Endothelial cell of umbilical vein (primary cell): Measurements from ENCODE around the gene COL18A1. TPM values are rescaled to one million over a fixed set of nuclear protein-coding genes. Genes with fewer than 3 reads are reported as not detected.

ENCODE experiments used
- BruUV-seq: library from RNA; stranded (reverse); fragments of 400-500 nt; replicated peaks from 2 replicates; lab custom pipeline; 2021; lab: Mats Ljungman, UMichigan
- CTCF ChIA-PET: fragments of 300-600, 350-600 bp; sonication (Branson Sonifier 250); formaldehyde crosslinking; loops from one replicate; lab custom pipeline; 2021; ENCODE audit warnings: antibody characterized with exemption, inconsistent platforms; lab: Charles Lee
- POLR2A ChIA-PET: fragments of 300-600, 350-600 bp; sonication (Branson Sonifier 250); formaldehyde crosslinking; loops from one replicate; lab custom pipeline; 2021; ENCODE audit warnings: antibody characterized with exemption, inconsistent platforms; lab: Charles Lee
- DNase-seq: peaks from one replicate; pipeline ENCODE4 v3.0.0-alpha.2; 2011; ENCODE audit warnings: low read depth, low spot score
- FAIRE-seq: peaks from 2 replicates; lab custom pipeline; 2011; peaks lifted over from hg19 to GRCh38; lab: Jason Lieb, UNC
- H2AFZ ChIP-seq: 2 replicates; pipeline ENCODE4 v1.6.0; 2012; ENCODE audit warnings: low read depth, low read length, control low read depth, inconsistent platforms
- H3K27ac ChIP-seq: 2 replicates; pipeline ENCODE4 v1.5.1; 2011; ENCODE audit warnings: low read depth, mild to moderate bottlenecking, control low read depth, low read length, moderate library complexity; ENCODE audit not compliant: insufficient read depth
- H3K27me3 ChIP-seq, 2 experiments: 2 replicates each; pipeline versions ENCODE4 v1.6.0 to v1.6.1; 2011; ENCODE audit warnings: low read length in 2 of 2, mixed read lengths in 1 of 2; ENCODE audit not compliant: control insufficient read depth in 2 of 2, insufficient read depth in 2 of 2
- H3K36me3 ChIP-seq, 2 experiments: 2 replicates in 1 of 2; 3 replicates in 1 of 2; pipeline ENCODE4 v1.5.1; 2011; ENCODE audit warnings: low read length in 2 of 2, mild to moderate bottlenecking in 1 of 2, moderate library complexity in 1 of 2; ENCODE audit not compliant: control insufficient read depth in 2 of 2, insufficient read depth in 2 of 2; ENCODE audit errors: extremely low read depth in 1 of 2
- H3K4me1 ChIP-seq: 3 replicates; pipeline ENCODE4 v1.5.1; 2011; ENCODE audit warnings: mild to moderate bottlenecking, low read length; ENCODE audit not compliant: control insufficient read depth, insufficient read depth; ENCODE audit errors: extremely low read depth
- H3K4me2 ChIP-seq: 2 replicates; pipeline ENCODE4 v1.6.1; 2011; ENCODE audit warnings: low read length, control low read depth, mixed read lengths; ENCODE audit not compliant: insufficient read depth
- H3K4me3 ChIP-seq, 3 experiments: fragments of 200-600 bp in 1 of 3; sonication (generic), shearing (Covaris generic) in 1 of 3; replicated peaks in 1 of 3; 2 replicates each; pipeline ENCODE4 v1.5.1; 2011 to 2016; ENCODE audit warnings: control low read depth in 3 of 3, low read length in 3 of 3, mild to moderate bottlenecking in 2 of 3, inconsistent platforms in 1 of 3, low read depth in 1 of 3, moderate library complexity in 1 of 3; ENCODE audit not compliant: insufficient read depth in 1 of 3
- H3K79me2 ChIP-seq: 2 replicates; pipeline ENCODE4 v1.6.0; 2012; ENCODE audit warnings: low read length, inconsistent platforms; ENCODE audit not compliant: control insufficient read depth, insufficient read depth
- H3K9ac ChIP-seq: replicated peaks from 2 replicates; pipeline ENCODE3; 2011; ENCODE audit warnings: low read length, control low read depth; ENCODE audit not compliant: insufficient read depth; ENCODE audit errors: extremely low read depth
- H3K9me1 ChIP-seq: replicated peaks from 3 replicates; pipeline ENCODE4 v1.6.0; 2011; ENCODE audit warnings: mild to moderate bottlenecking, low read length; ENCODE audit not compliant: control insufficient read depth, insufficient read depth; ENCODE audit errors: extremely low read depth
- H3K9me3 ChIP-seq: replicated peaks from 2 replicates; pipeline ENCODE4 v1.5.1; 2012; ENCODE audit warnings: low read length, inconsistent platforms; ENCODE audit not compliant: control insufficient read depth, insufficient read depth
- H4K20me1 ChIP-seq: replicated peaks from 2 replicates; pipeline ENCODE3; 2011; ENCODE audit warnings: mild to moderate bottlenecking, low read length; ENCODE audit not compliant: control insufficient read depth, insufficient read depth; ENCODE audit errors: extremely low read depth
- EZH2 ChIP-seq: IDR thresholded peaks from 2 replicates; pipeline ENCODE4 v1.6.1; 2012; ENCODE audit warnings: borderline replicate concordance, low read depth, mild to moderate bottlenecking, moderate library complexity, low read length, inconsistent platforms; ENCODE audit not compliant: severe bottlenecking
- FOS ChIP-seq: IDR thresholded peaks from 2 replicates; pipeline ENCODE4 v1.6.1; 2011; ENCODE audit warnings: mild to moderate bottlenecking, low read length, moderate library complexity, borderline replicate concordance; ENCODE audit not compliant: insufficient read depth
- GATA2 ChIP-seq: IDR thresholded peaks from 2 replicates; pipeline ENCODE4 v1.7.0; 2011; ENCODE audit warnings: low read depth, mild to moderate bottlenecking, moderate library complexity, mixed read lengths, low read length; ENCODE audit not compliant: insufficient read length, insufficient read depth
- JUN ChIP-seq: IDR thresholded peaks from 2 replicates; pipeline ENCODE4 v1.6.1; 2011; ENCODE audit warnings: borderline replicate concordance, low read depth; ENCODE audit not compliant: insufficient read length, insufficient read depth
- MYC ChIP-seq: IDR thresholded peaks from one replicate; pipeline ENCODE4 v1.6.1; 2011; ENCODE audit warnings: mild to moderate bottlenecking, low read depth, low read length
- POLR2A ChIP-seq: IDR thresholded peaks from 2 replicates; pipeline ENCODE4 v1.6.1; 2012; ENCODE audit warnings: low read depth, mild to moderate bottlenecking, control low read depth, low read length
- POLR2AphosphoS5 ChIP-seq: IDR thresholded peaks from 2 replicates; pipeline ENCODE4 v1.6.1; 2012; ENCODE audit warnings: low read depth, mild to moderate bottlenecking, control low read depth, low read length, moderate library complexity; ENCODE audit not compliant: insufficient read depth
- dilution Hi-C: fragments of 300-500 bp; cut with MboI; formaldehyde crosslinking; loops from one replicate; pipeline ENCODE4 v1.15.0; 2019; ENCODE audit warnings: low sequenced_read_pairs; ENCODE audit not compliant: extremely low pct_ligation_motif_present
- intact Hi-C: fragments of 100-400 bp; cut with micrococcal nuclease; formaldehyde crosslinking; loops from one replicate; pipeline ENCODE4 v1.10.0; 2022
- polyA plus RNA-seq, 4 experiments: library from polyadenylated mRNA; depleted of rRNA in 3 of 4; stranded (reverse) in 3 of 4; unstranded in 1 of 4; fragments of >200 nt; gene quantifications; 2 replicates each; pipeline versions ENCODE4 v1.2.1 to v1.2.3, GENCODE V29; 2011 to 2012; ENCODE audit warnings: missing spikeins in 1 of 4
- total RNA-seq: library from RNA; stranded (reverse); gene quantifications from 2 replicates; pipeline ENCODE4 v1.2.3, GENCODE V29; 2021
- TF ChIP-seq, protein P1 (sequence below), 2 donors: IDR thresholded peaks; 1 replicate in 1 of 2; 2 replicates in 1 of 2; pipeline ENCODE4 v1.5.1; 2011; ENCODE audit warnings: low read length in 2 of 2, mild to moderate bottlenecking in 2 of 2, moderate library complexity in 2 of 2, control low read depth in 1 of 2, inconsistent platforms in 1 of 2, low read depth in 1 of 2; ENCODE audit not compliant: insufficient read depth in 1 of 2; ENCODE audit errors: extremely low read depth in 1 of 2
- TF ChIP-seq, protein P2 (sequence below): IDR thresholded peaks from 2 replicates; pipeline ENCODE4 v1.6.1; 2011; ENCODE audit not compliant: insufficient read depth, insufficient read length

Gene COL18A1
- total and polyA plus RNA-seq, 2 donors (not counting 3 experiments of a cell fraction or from before 2014, with no cell fraction given), result 198 to 252 TPM

DNA sequence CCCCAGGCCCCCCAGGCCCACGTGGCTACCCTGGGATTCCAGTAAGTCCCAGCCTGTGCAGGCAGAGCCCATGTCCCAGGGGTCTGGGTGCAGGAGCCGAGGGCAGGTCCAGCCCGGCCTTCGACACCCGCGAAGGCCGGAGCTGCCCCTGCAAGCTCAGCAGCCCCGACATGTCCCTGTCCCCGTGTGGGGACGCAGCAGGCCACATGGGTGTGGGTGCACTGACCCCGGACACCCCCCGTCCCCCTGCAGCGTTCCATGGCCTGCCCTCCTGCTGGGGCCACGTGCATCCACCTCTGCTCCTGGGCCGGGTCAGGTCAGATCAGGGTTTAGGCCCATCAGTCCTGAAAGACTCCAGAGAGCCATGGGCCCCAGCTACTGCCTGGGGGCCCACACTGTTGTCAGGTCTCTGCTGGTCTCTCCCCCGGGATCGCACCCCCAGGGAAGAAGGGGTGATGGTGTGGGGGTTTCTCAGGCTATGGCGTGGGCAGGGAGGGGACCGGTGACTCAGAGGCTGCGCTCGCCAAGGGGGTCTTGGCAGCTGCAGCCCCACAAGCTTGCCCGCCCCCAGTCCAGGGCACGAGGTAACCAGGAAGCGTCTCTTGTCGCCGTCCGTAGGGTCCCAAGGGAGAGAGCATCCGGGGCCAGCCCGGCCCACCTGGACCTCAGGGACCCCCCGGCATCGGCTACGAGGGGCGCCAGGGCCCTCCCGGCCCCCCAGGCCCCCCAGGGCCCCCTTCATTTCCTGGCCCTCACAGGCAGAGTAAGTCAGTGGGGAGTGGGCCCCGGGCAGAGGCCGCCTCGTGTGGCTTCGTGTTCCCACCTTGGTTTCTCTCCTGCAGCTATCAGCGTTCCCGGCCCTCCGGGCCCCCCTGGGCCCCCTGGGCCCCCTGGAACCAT, 99.8 kb downstream of the COL18A1 start:
- Histone ChIP-seq H3K9ac (no peak overlapping the region), H3K4me1 (no peaks in the 10 kb centered on the region), H3K27me3 (no peaks in the 10 kb centered on the region), H3K79me2 (no peaks in the 10 kb centered on the region), H3K4me3 (no peak overlapping the region), H4K20me1 (no peaks in the 10 kb centered on the region), H3K4me2 (no peak overlapping the region), H3K9me1 (no peaks in the 10 kb centered on the region), H3K27ac (no peak overlapping the region), H3K9me3 (no peaks in the 10 kb centered on the region), H3K36me3 (no peaks in the 10 kb centered on the region), H2AFZ (no peak overlapping the region)
- DNase-seq (no peak), FAIRE-seq (no peak)
- CTCF ChIA-PET, result no interaction called here
- no TSS peak for BruUV-seq
- intact Hi-C loops, result no loop called here
- TF ChIP-seq MYC, result no peak
- TF ChIP-seq EZH2, result no peak
- no peak for TF ChIP-seq JUN
- TF ChIP-seq, protein P1, sequence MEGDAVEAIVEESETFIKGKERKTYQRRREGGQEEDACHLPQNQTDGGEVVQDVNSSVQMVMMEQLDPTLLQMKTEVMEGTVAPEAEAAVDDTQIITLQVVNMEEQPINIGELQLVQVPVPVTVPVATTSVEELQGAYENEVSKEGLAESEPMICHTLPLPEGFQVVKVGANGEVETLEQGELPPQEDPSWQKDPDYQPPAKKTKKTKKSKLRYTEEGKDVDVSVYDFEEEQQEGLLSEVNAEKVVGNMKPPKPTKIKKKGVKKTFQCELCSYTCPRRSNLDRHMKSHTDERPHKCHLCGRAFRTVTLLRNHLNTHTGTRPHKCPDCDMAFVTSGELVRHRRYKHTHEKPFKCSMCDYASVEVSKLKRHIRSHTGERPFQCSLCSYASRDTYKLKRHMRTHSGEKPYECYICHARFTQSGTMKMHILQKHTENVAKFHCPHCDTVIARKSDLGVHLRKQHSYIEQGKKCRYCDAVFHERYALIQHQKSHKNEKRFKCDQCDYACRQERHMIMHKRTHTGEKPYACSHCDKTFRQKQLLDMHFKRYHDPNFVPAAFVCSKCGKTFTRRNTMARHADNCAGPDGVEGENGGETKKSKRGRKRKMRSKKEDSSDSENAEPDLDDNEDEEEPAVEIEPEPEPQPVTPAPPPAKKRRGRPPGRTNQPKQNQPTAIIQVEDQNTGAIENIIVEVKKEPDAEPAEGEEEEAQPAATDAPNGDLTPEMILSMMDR (IDR thresholded peaks at IDR 0.05; ENCODE audit: extremely low read depth in 1 of 2, insufficient read depth in 1 of 2, low read depth in 1 of 2, low read length in 2 of 2), result no peak
- TF ChIP-seq FOS, result no peak
- TF ChIP-seq, protein P2, sequence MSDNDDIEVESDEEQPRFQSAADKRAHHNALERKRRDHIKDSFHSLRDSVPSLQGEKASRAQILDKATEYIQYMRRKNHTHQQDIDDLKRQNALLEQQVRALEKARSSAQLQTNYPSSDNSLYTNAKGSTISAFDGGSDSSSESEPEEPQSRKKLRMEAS, result no peak
- TF ChIP-seq GATA2, result no peak
- TF ChIP-seq POLR2A, result no peak
- no peak for TF ChIP-seq POLR2AphosphoS5
- POLR2A ChIA-PET, result no interaction called here
- dilution Hi-C loops, result no loop called here
